T-helper 1 cell treated with Interleukin-12 subunit alpha and Interleukin-12 subunit beta and Interleukin-4 antibody, amounts not matched to agents 30 ng/mL and 1 ng/mL, for 36 hours (primary cell): ENCODE measurements around the gene KRT74. TPM values are rescaled to one million over a fixed set of nuclear protein-coding genes. Genes with fewer than 3 reads are reported as not detected.

Experiments used
- intact Hi-C: fragments of 100-400 bp; cut with micrococcal nuclease; formaldehyde crosslinking; loops from one replicate; pipeline ENCODE4 v1.15.1; 2024
- total RNA-seq: library from RNA; stranded (reverse); gene quantifications from 2 replicates; pipeline ENCODE4 v1.2.3, GENCODE V29; 2022

KRT74 gene
- total RNA-seq, 1 donor from 2014 or later = not detected

GRCh38 chr12:52540531-52540930 lies 33.1 kb downstream of the KRT74 start:
- intact Hi-C loops = no loop called here

GRCh38 chr12:52539821-52540173 lies 33.8 kb downstream of the KRT74 start:
- intact Hi-C loops = no loop called here

- intact Hi-C loops = no loop called here
Observed at GRCh38 chr12:52539083-52539820, 34.4 kb downstream of the KRT74 start.

GRCh38 chr12:52537101-52537500 lies 36.5 kb downstream of the KRT74 start:
- intact Hi-C loops = no loop called here

GRCh38 chr12:52535574-52535973 lies 38.1 kb downstream of the KRT74 start:
- intact Hi-C loops = no loop called here

GRCh38 chr12:52534482-52534881 lies 39.2 kb downstream of the KRT74 start:
- intact Hi-C loops = no loop called here

- intact Hi-C loops = no loop called here
Observed at GRCh38 chr12:52533686-52534470, 39.8 kb downstream of the KRT74 start.

GRCh38 chr12:52532636-52533035 lies 41.0 kb downstream of the KRT74 start:
- intact Hi-C loops = no loop called here

- intact Hi-C loops = no loop called here
Observed at GRCh38 chr12:52531566-52532300, 41.9 kb downstream of the KRT74 start.

- intact Hi-C loops = no loop called here
Observed at GRCh38 chr12:52530905-52531304, 42.7 kb downstream of the KRT74 start.

GRCh38 chr12:52530366-52530765 lies 43.3 kb downstream of the KRT74 start:
- intact Hi-C loops = no loop called here

GRCh38 chr12:52529846-52530245 lies 43.8 kb downstream of the KRT74 start:
- intact Hi-C loops = no loop called here

- intact Hi-C loops = no loop called here
Observed at GRCh38 chr12:52529417-52529816, 44.2 kb downstream of the KRT74 start.

GRCh38 chr12:52528641-52529143 lies 45.0 kb downstream of the KRT74 start:
- intact Hi-C loops = no loop called here

- intact Hi-C loops = no loop called here
Observed at GRCh38 chr12:52527121-52527800, 46.4 kb downstream of the KRT74 start.

- intact Hi-C loops = no loop called here
Observed at GRCh38 chr12:52526511-52526951, 47.1 kb downstream of the KRT74 start.

- intact Hi-C loops = no loop called here
Observed at GRCh38 chr12:52525661-52526499, 47.8 kb downstream of the KRT74 start.

GRCh38 chr12:52524898-52525591 lies 48.6 kb downstream of the KRT74 start:
- intact Hi-C loops = no loop called here

- intact Hi-C loops = no loop called here
Observed at GRCh38 chr12:52524241-52524897, 49.3 kb downstream of the KRT74 start.
